ENCODE measurements around the gene MAP4K4. TPM values are rescaled to one million over a fixed set of nuclear protein-coding genes. Genes with fewer than 3 reads are reported as not detected.

The MAP4K4 gene
- total and polyA plus RNA-seq, 2 of the 13 experiments (the other 11 are each of a cell fraction or from before 2014, with no cell fraction given): 105 to 264 TPM

DNA sequence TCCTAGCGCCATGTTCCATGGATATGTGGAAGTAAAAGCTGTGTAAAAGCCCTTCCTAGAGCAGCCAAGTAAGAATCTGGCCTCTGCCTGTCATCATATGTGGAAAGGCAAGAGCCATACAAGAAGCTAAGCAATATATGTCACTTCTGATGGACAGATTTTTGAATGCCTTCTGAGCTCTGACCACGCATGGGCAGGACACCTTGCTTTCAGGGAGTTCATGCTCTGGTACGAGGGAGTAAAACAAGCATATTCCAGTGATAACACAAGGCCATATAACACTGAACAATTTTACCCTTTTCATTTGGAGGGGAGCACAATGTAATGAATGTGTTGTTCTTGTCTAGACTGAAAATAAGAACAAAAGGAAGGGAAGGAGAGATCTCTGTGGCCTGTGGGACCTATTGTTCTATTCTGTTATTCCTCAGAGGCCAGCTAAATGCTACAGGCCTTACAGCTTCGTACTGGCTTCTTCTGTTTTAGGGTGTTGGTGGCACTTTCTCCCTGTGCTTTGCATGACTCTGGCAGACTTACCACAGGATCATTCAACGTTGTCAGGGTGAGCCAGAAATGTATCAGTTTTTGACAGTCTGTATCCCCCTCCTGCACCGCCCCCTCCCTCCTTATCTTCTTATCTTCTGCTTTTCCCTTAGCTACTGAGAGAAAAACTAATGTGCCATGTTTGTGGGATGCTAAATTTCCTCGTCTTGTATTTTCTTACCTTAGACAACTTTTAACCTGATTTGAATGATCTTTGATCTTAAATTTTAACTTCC is 99.5 kb downstream of the MAP4K4 start:
- CTCF ChIA-PET (ENCODE audit: low intra/inter-chr PET ratio, low total read pairs): no interaction called here

DNA sequence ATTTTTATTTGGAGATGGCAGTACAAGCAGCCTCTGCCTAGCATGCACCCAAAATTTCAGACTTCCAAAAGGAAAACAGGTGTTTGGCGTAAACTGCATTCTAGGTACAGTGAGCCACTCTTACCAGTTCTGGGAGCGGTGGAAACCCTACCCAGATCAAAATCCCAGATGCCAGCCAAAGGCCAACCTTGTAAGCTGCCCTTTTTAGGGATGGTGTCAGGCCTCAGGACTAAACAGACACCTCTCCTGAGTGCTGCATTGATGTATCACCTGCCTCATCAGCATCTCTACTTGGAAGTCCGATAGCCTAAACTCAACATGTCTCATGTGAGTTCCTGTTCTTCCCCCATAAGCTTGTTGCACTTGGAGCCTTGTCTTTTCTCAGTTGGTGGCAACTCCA is 104.0 kb downstream of the MAP4K4 start:
- in situ Hi-C loops (cut with HindIII; ENCODE audit: extremely low pct_ligation_motif_present, low pct_unique_long_range_greater_than_20kb): no loop called here
- peaks cover 80% of the 10 kb centered on the region for H4K20me1 ChIP-seq (ENCODE audit: insufficient read depth, low read length)
- H3K36me3 ChIP-seq (replicated peaks in 1 of 2; ENCODE audit: control insufficient read depth in 1 of 2, insufficient read depth in 2 of 2, low read length in 2 of 2): peaks cover 7 to 22% of the 10 kb centered on the region in 2 experiments
- ATAC-seq (no peak), DNase-seq (ENCODE audit: low spot score) (no peak), FAIRE-seq (no peak)
- BruUV-seq (replicated peaks): no TSS peak
- H3K27me3 ChIP-seq (ENCODE audit: control insufficient read depth in 1 of 2, insufficient read depth in 2 of 2, low read length in 2 of 2): no peaks in the 10 kb centered on the region
- no peak overlapping the region for H3K9ac ChIP-seq (ENCODE audit: insufficient read depth, low read depth, low read length)
- no peaks in the 10 kb centered on the region for H3K9me3 ChIP-seq (ENCODE audit: low read length)
- ChIA-PET POLR2A (no interaction called here), CTCF (ENCODE audit: low intra/inter-chr PET ratio, low total read pairs) (no interaction called here)
- H2AFZ ChIP-seq (ENCODE audit: low read length): no peak overlapping the region
- 100% methylated on average over 3 of the region's 3 CpGs for WGBS (ENCODE audit: low lambda C conversion rate)
- TF ChIP-seq, protein P1, sequence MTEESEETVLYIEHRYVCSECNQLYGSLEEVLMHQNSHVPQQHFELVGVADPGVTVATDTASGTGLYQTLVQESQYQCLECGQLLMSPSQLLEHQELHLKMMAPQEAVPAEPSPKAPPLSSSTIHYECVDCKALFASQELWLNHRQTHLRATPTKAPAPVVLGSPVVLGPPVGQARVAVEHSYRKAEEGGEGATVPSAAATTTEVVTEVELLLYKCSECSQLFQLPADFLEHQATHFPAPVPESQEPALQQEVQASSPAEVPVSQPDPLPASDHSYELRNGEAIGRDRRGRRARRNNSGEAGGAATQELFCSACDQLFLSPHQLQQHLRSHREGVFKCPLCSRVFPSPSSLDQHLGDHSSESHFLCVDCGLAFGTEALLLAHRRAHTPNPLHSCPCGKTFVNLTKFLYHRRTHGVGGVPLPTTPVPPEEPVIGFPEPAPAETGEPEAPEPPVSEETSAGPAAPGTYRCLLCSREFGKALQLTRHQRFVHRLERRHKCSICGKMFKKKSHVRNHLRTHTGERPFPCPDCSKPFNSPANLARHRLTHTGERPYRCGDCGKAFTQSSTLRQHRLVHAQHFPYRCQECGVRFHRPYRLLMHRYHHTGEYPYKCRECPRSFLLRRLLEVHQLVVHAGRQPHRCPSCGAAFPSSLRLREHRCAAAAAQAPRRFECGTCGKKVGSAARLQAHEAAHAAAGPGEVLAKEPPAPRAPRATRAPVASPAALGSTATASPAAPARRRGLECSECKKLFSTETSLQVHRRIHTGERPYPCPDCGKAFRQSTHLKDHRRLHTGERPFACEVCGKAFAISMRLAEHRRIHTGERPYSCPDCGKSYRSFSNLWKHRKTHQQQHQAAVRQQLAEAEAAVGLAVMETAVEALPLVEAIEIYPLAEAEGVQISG (CRISPR knock-in tag; IDR thresholded peaks at IDR 0.05): no peak
- H3K4me3 ChIP-seq (replicated peaks in 1 of 3; ENCODE audit: insufficient read depth in 1 of 3, low read depth in 2 of 3, low read length in 3 of 3): no peak overlapping the region
- no peak overlapping the region for H3K4me2 ChIP-seq (ENCODE audit: low read depth, low read length)
- peaks cover 71% of the 10 kb centered on the region for H3K4me1 ChIP-seq (ENCODE audit: insufficient read depth, low read length)
- H3K27ac ChIP-seq (ENCODE audit: extremely low read length, insufficient read depth, low read length): peak overlapping the region; percentile 9
- intact Hi-C loops (cut with micrococcal nuclease; ENCODE audit: unreplicated experiment): no loop called here
- H3K79me2 ChIP-seq (ENCODE audit: insufficient read depth, low read length): peaks cover 96% of the 10 kb centered on the region

More for the DNA sequence above, 99.5 kb downstream of the MAP4K4 start:
- FAIRE-seq (no peak), DNase-seq (ENCODE audit: low spot score) (no peak), ATAC-seq (peak; percentile 17; the same call in 2 of the 3 replicates)
- Histone ChIP-seq H3K27me3 (ENCODE audit: control insufficient read depth in 1 of 2, insufficient read depth in 2 of 2, low read length in 2 of 2) (no peaks in the 10 kb centered on the region), H3K27ac (ENCODE audit: extremely low read length, insufficient read depth, low read length) (no peak overlapping the region), H4K20me1 (ENCODE audit: insufficient read depth, low read length) (peaks cover 73% of the 10 kb centered on the region), H3K4me3 (replicated peaks in 1 of 3; ENCODE audit: insufficient read depth in 1 of 3, low read depth in 2 of 3, low read length in 3 of 3) (no peak overlapping the region), H3K9ac (ENCODE audit: insufficient read depth, low read depth, low read length) (no peak overlapping the region), H3K4me1 (ENCODE audit: insufficient read depth, low read length) (peaks cover 53% of the 10 kb centered on the region), H3K4me2 (ENCODE audit: low read depth, low read length) (no peak overlapping the region), H2AFZ (ENCODE audit: low read length) (no peak overlapping the region), H3K9me3 (ENCODE audit: low read length) (no peaks in the 10 kb centered on the region), H3K79me2 (ENCODE audit: insufficient read depth, low read length) (peaks cover 100% of the 10 kb centered on the region), H3K36me3 (replicated peaks in 1 of 2; ENCODE audit: control insufficient read depth in 1 of 2, insufficient read depth in 2 of 2, low read length in 2 of 2) (peaks cover 10 to 38% of the 10 kb centered on the region in 2 experiments)
- no peak for TF ChIP-seq CEBPG (CRISPR knock-in tag; IDR thresholded peaks at IDR 0.05)
- TF ChIP-seq, protein P2, sequence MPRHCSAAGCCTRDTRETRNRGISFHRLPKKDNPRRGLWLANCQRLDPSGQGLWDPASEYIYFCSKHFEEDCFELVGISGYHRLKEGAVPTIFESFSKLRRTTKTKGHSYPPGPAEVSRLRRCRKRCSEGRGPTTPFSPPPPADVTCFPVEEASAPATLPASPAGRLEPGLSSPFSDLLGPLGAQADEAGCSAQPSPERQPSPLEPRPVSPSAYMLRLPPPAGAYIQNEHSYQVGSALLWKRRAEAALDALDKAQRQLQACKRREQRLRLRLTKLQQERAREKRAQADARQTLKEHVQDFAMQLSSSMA (CRISPR knock-in tag; IDR thresholded peaks at IDR 0.05): 0 out of 2 replicates have a peak, but pooled peaks have one; percentile 33
- 90% methylated on average over 7 of the region's 7 CpGs for WGBS (ENCODE audit: low lambda C conversion rate)
- BruUV-seq (replicated peaks): no TSS peak
- POLR2A ChIA-PET: interaction anchor here (1.5 kb wide), 1 partner anchor 27 kb away, joined by 3 read pairs; no protein-coding TSS in a partner anchor
- intact Hi-C loops (cut with micrococcal nuclease; ENCODE audit: unreplicated experiment) (no loop called here), in situ Hi-C loops (cut with HindIII; ENCODE audit: extremely low pct_ligation_motif_present, low pct_unique_long_range_greater_than_20kb) (no loop called here)
